BLaER1 treated with 17β-estradiol and CSF1 and Interleukin-3, amounts not matched to agents 10 nM and 100 nM (cell line): ENCODE results near the gene ARHGAP26.
A peak's percentile ranks its signal among the peaks of the same experiment; 100 is the strongest.

Source experiments
- H3K27ac ChIP-seq, 11 experiments: shearing (Covaris generic); formaldehyde crosslinking; 2 replicates each; pipeline ENCODE4 v1.8.1; 2022
- H3K27me3 ChIP-seq, 11 experiments: shearing (Covaris generic); formaldehyde crosslinking; 2 replicates each; pipeline ENCODE4 v1.8.1; 2022
- H3K36me3 ChIP-seq, 11 experiments: shearing (Covaris generic); formaldehyde crosslinking; 2 replicates each; pipeline ENCODE4 v1.8.1; 2022
- H3K4me1 ChIP-seq, 10 experiments: shearing (Covaris generic); formaldehyde crosslinking; 2 replicates each; pipeline ENCODE4 v1.8.1; 2022
- H3K4me2 ChIP-seq, 11 experiments: shearing (Covaris generic); formaldehyde crosslinking; 2 replicates each; pipeline ENCODE4 v1.8.1; 2022
- H3K4me3 ChIP-seq, 10 experiments: shearing (Covaris generic); formaldehyde crosslinking; 2 replicates each; pipeline ENCODE4 v1.8.1; 2022
- H3K9ac ChIP-seq, 11 experiments: shearing (Covaris generic); formaldehyde crosslinking; 2 replicates each; pipeline ENCODE4 v1.8.1; 2022
- H3K9me3 ChIP-seq, 11 experiments: shearing (Covaris generic); formaldehyde crosslinking; replicated peaks in 1 of 11; 2 replicates each; pipeline ENCODE4 v1.8.1; 2022
- H4K20me1 ChIP-seq, 11 experiments: shearing (Covaris generic); formaldehyde crosslinking; 2 replicates each; pipeline ENCODE4 v1.8.1; 2022
- Cebpa-rat ChIP-seq, 11 experiments: shearing (Covaris generic); IDR thresholded peaks; 2 replicates each; pipeline ENCODE4 v1.8.1; 2022

Gene ARHGAP26

GRCh38 chr5:142976861-142977260, 206.7 kb downstream of the ARHGAP26 start:
- Histone ChIP-seq H3K9me3 (peaks cover 0 to 38% (median 22%) of the 10 kb centered on the region in 11 experiments; a peak in 18 of 22 replicates), H3K4me3 (peak overlapping the region in 3 of 10 experiments; percentile 8 to 28 (median 18); a peak in 3 of 20 replicates), H3K4me1 (peaks cover 77 to 100% (median 96%) of the 10 kb centered on the region in 10 experiments), H3K27ac (peak overlapping the region; percentile 92 to 99 (median 95)), H3K36me3 (peaks cover 0 to 35% (median 4%) of the 10 kb centered on the region in 11 experiments; a peak in 10 of 22 replicates), H3K4me2 (peak overlapping the region; percentile 69 to 91 (median 82)), H4K20me1 (no peaks in the 10 kb centered on the region), H3K27me3 (no peaks in the 10 kb centered on the region), H3K9ac (peak overlapping the region; percentile 68 to 85 (median 79); a peak in 21 of 22 replicates)
- no peak for TF ChIP-seq Cebpa-rat (IDR thresholded peaks at IDR 0.05)

- Histone ChIP-seq H3K4me1 (peaks cover 77 to 100% (median 96%) of the 10 kb centered on the region in 10 experiments), H3K9ac (peak overlapping the region; percentile 68 to 85 (median 79); a peak in 21 of 22 replicates), H3K27ac (peak overlapping the region; percentile 92 to 99 (median 95)), H3K27me3 (no peaks in the 10 kb centered on the region), H3K4me2 (peak overlapping the region; percentile 69 to 91 (median 83)), H4K20me1 (no peaks in the 10 kb centered on the region), H3K36me3 (peaks cover 0 to 36% (median 4%) of the 10 kb centered on the region in 11 experiments; a peak in 10 of 22 replicates), H3K9me3 (peaks cover 0 to 38% (median 22%) of the 10 kb centered on the region in 11 experiments; a peak in 18 of 22 replicates), H3K4me3 (peak overlapping the region in 5 of 10 experiments; percentile 2 to 30 (median 18); a peak in 7 of 20 replicates)
- TF ChIP-seq Cebpa-rat (IDR thresholded peaks at IDR 0.05) = peak in 8 of 11 experiments; percentile 8 to 95 (median 79); a peak in 14 of 22 replicates
Measured at GRCh38 chr5:142977363-142978051, 207.3 kb downstream of the ARHGAP26 start.

- peak overlapping the region in 3 of 10 experiments; percentile 2 to 30 (median 2); a peak in 3 of 20 replicates for H3K4me3 ChIP-seq
- no peaks in the 10 kb centered on the region for H3K27me3 ChIP-seq
- H3K4me1 ChIP-seq = peaks cover 76 to 100% (median 96%) of the 10 kb centered on the region in 10 experiments
- no peaks in the 10 kb centered on the region for H4K20me1 ChIP-seq
- peak overlapping the region; percentile 92 to 99 (median 95) for H3K27ac ChIP-seq
- H3K9me3 ChIP-seq = peaks cover 0 to 35% (median 22%) of the 10 kb centered on the region in 11 experiments; a peak in 18 of 22 replicates
- H3K4me2 ChIP-seq = peak overlapping the region; percentile 69 to 91 (median 83)
- no peak for TF ChIP-seq Cebpa-rat (IDR thresholded peaks at IDR 0.05)
- peak overlapping the region; percentile 68 to 85 (median 79); a peak in 21 of 22 replicates for H3K9ac ChIP-seq
- peaks cover 0 to 40% (median 4%) of the 10 kb centered on the region in 11 experiments; a peak in 10 of 22 replicates for H3K36me3 ChIP-seq
Measured at GRCh38 chr5:142978252-142978651, 208.1 kb downstream of the ARHGAP26 start.

GRCh38 chr5:142978726-142979125, 208.5 kb downstream of the ARHGAP26 start:
- H3K27ac ChIP-seq = peak overlapping the region; percentile 92 to 99 (median 95)
- peaks cover 72 to 100% (median 96%) of the 10 kb centered on the region in 10 experiments for H3K4me1 ChIP-seq

GRCh38 chr5:142979636-142980035, 209.5 kb downstream of the ARHGAP26 start:
- no peak for TF ChIP-seq Cebpa-rat (IDR thresholded peaks at IDR 0.05)
- Histone ChIP-seq H3K9ac (peak overlapping the region in 7 of 11 experiments; percentile 7 to 85 (median 42); a peak in 7 of 22 replicates), H3K4me1 (peaks cover 72 to 100% (median 96%) of the 10 kb centered on the region in 10 experiments), H3K4me2 (peak overlapping the region in 10 of 11 experiments; percentile 1 to 91 (median 83); a peak in 18 of 22 replicates), H3K4me3 (no peak overlapping the region), H3K27me3 (no peaks in the 10 kb centered on the region), H3K36me3 (peaks cover 0 to 31% (median 2%) of the 10 kb centered on the region in 11 experiments; a peak in 9 of 22 replicates), H3K9me3 (peaks cover 0 to 24% (median 15%) of the 10 kb centered on the region in 11 experiments; a peak in 18 of 22 replicates), H3K27ac (peak overlapping the region; percentile 92 to 99 (median 95)), H4K20me1 (no peaks in the 10 kb centered on the region)

More at GRCh38 chr5:142978726-142979125, 208.5 kb downstream of the ARHGAP26 start:
- Histone ChIP-seq H4K20me1 (no peaks in the 10 kb centered on the region), H3K27me3 (no peaks in the 10 kb centered on the region), H3K9me3 (peaks cover 0 to 33% (median 22%) of the 10 kb centered on the region in 11 experiments; a peak in 18 of 22 replicates), H3K4me2 (peak overlapping the region; percentile 69 to 91 (median 83)), H3K36me3 (peaks cover 0 to 40% (median 4%) of the 10 kb centered on the region in 11 experiments; a peak in 10 of 22 replicates), H3K9ac (peak overlapping the region in 9 of 11 experiments; percentile 42 to 85 (median 75); a peak in 13 of 22 replicates), H3K4me3 (peak overlapping the region in 1 of 10 experiments; percentile 3; a peak in 1 of 20 replicates)
- TF ChIP-seq Cebpa-rat (IDR thresholded peaks at IDR 0.05) = no peak

GRCh38 chr5:142981475-142981874, 211.3 kb downstream of the ARHGAP26 start:
- no peak for TF ChIP-seq Cebpa-rat (IDR thresholded peaks at IDR 0.05)
- Histone ChIP-seq H3K9ac (peak overlapping the region in 8 of 11 experiments; percentile 3 to 43 (median 30); a peak in 12 of 22 replicates), H3K36me3 (peaks cover 0 to 19% (median 0%) of the 10 kb centered on the region in 11 experiments; a peak in 7 of 22 replicates), H3K9me3 (peaks cover 3 to 11% (median 6%) of the 10 kb centered on the region in 11 experiments; a peak in 19 of 22 replicates), H3K4me1 (peaks cover 58 to 89% (median 80%) of the 10 kb centered on the region in 10 experiments), H3K27ac (peak overlapping the region; percentile 40 to 93 (median 62); a peak in 21 of 22 replicates), H3K4me3 (no peak overlapping the region), H4K20me1 (no peaks in the 10 kb centered on the region), H3K27me3 (no peaks in the 10 kb centered on the region), H3K4me2 (peak overlapping the region; percentile 25 to 91 (median 75))

GRCh38 chr5:142981886-142982820, 212.0 kb downstream of the ARHGAP26 start:
- Histone ChIP-seq H4K20me1 (no peaks in the 10 kb centered on the region), H3K9me3 (peaks cover 7 to 14% (median 11%) of the 10 kb centered on the region in 11 experiments; a peak in 21 of 22 replicates), H3K27ac (peak overlapping the region; percentile 40 to 93 (median 62)), H3K36me3 (peaks cover 0 to 19% (median 0%) of the 10 kb centered on the region in 11 experiments; a peak in 7 of 22 replicates), H3K4me1 (peaks cover 51 to 82% (median 73%) of the 10 kb centered on the region in 10 experiments), H3K4me2 (peak overlapping the region; percentile 25 to 91 (median 75)), H3K27me3 (no peaks in the 10 kb centered on the region), H3K9ac (peak overlapping the region in 9 of 11 experiments; percentile 2 to 43 (median 29); a peak in 13 of 22 replicates), H3K4me3 (no peak overlapping the region)
- no peak for TF ChIP-seq Cebpa-rat (IDR thresholded peaks at IDR 0.05)
